Thyroid gland (tissue), 4 donors: ENCODE results near the gene SLC13A5. TPM values are rescaled to one million over a fixed set of nuclear protein-coding genes. Genes with fewer than 3 reads are reported as not detected.

Experiments
- DNase-seq, 2 donors: peaks; one replicate each; pipeline ENCODE4 v3.0.0-alpha.2; 2019
- H3K27ac ChIP-seq, 3 donors: fragments of 200-600 bp; sonication (generic); 1 replicate in 2 of 3; 2 replicates in 1 of 3; pipeline ENCODE4 v1.5.1; 2016 to 2019; ENCODE audit warnings: mild to moderate bottlenecking in 1 of 3, moderate library complexity in 1 of 3
- H3K27me3 ChIP-seq: fragments of 200-600 bp; sonication (generic); one replicate; pipeline ENCODE4 v1.5.1; 2019
- H3K36me3 ChIP-seq, 2 donors: fragments of 200-600 bp; sonication (generic); one replicate each; pipeline ENCODE4 v1.5.1; 2016 to 2019
- H3K4me1 ChIP-seq, 2 donors: fragments of 200-600 bp; sonication (generic); one replicate each; pipeline ENCODE4 v1.5.1; 2017 to 2019
- H3K4me3 ChIP-seq, 3 donors: fragments of 200-600 bp; sonication (generic); replicated peaks in 1 of 3; 1 replicate in 2 of 3; 2 replicates in 1 of 3; pipeline ENCODE4 v1.5.1; 2016; ENCODE audit warnings: mild to moderate bottlenecking in 1 of 3
- H3K9me3 ChIP-seq: fragments of 200-600 bp; sonication (generic); one replicate; pipeline ENCODE4 v1.5.1; 2017
- CTCF ChIP-seq, 6 experiments: fragments of 200-600 bp in 3 of 6; fragments of 450-650 bp in 3 of 6; sonication (generic) in 3 of 6; IDR thresholded peaks; one replicate each; pipeline ENCODE4 v1.5.1; 2016 to 2019; ENCODE audit warnings: antibody characterized with exemption in 6 of 6, mild to moderate bottlenecking in 2 of 6, inconsistent platforms in 1 of 6, moderate library complexity in 1 of 6
- POLR2A ChIP-seq, 2 donors: fragments of 450-650 bp; IDR thresholded peaks; one replicate each; pipeline ENCODE4 v1.6.1; 2017; ENCODE audit warnings: antibody characterized with exemption in 2 of 2, mild to moderate bottlenecking in 2 of 2, moderate library complexity in 1 of 2
- WGBS, 2 donors: methylation state at CpG; one replicate each; pipeline ENCODE4 v1.1.5; 2017; 5-methylcytosine and 5-hydroxymethylcytosine counted together
- intact Hi-C: fragments of 100-400 bp; cut with DNase I; formaldehyde crosslinking; loops from one replicate; pipeline ENCODE4 v1.15.1; 2023
- total RNA-seq, 4 donors: library from RNA; depleted of rRNA; stranded (reverse); fragments of >200 nt; gene quantifications; one replicate each; pipeline ENCODE4 v1.2.3, GENCODE V29; 2016

The SLC13A5 gene
- total RNA-seq, 4 donors from 2014 or later, result 0.27 to 0.63 TPM; not detected in 2

- Histone ChIP-seq H3K9me3 (no peaks in the 10 kb centered on the region), H3K36me3 (no peaks in the 10 kb centered on the region), H3K4me3 (no peak overlapping the region), H3K4me1 (no peaks in the 10 kb centered on the region), H3K27me3 (no peaks in the 10 kb centered on the region), H3K27ac (no peak overlapping the region)
- TF ChIP-seq CTCF (IDR thresholded peaks at IDR 0.05) (no peak), POLR2A (IDR thresholded peaks at IDR 0.05) (no peak)
- 68 to 72% methylated on average over 4 of the region's 4 CpGs for WGBS, 2 donors
- intact Hi-C loops, result no loop called here
- DNase-seq, result no peak
These were observed 32.0 kb downstream of the SLC13A5 start for GRCh38 chr17:6681176-6681575.

GRCh38 chr17:6679241-6679640 lies 33.9 kb downstream of the SLC13A5 start:
- 82 to 85% methylated on average over 6 of the region's 6 CpGs for WGBS, 2 donors
- no peaks in the 10 kb centered on the region for H3K27me3 ChIP-seq
- no peak overlapping the region for H3K27ac ChIP-seq
- no peaks in the 10 kb centered on the region for H3K36me3 ChIP-seq
- intact Hi-C loops, result no loop called here
- no peaks in the 10 kb centered on the region for H3K9me3 ChIP-seq
- H3K4me3 ChIP-seq, result no peak overlapping the region
- no peak for DNase-seq
- TF ChIP-seq POLR2A (IDR thresholded peaks at IDR 0.05) (no peak), CTCF (IDR thresholded peaks at IDR 0.05) (no peak)
- no peaks in the 10 kb centered on the region for H3K4me1 ChIP-seq

- Histone ChIP-seq H3K36me3 (no peaks in the 10 kb centered on the region), H3K4me1 (no peaks in the 10 kb centered on the region), H3K4me3 (no peak overlapping the region), H3K27me3 (no peaks in the 10 kb centered on the region), H3K27ac (no peak overlapping the region), H3K9me3 (no peaks in the 10 kb centered on the region)
- 65 to 68% methylated on average over 4 to 7 of the region's 7 CpGs for WGBS, 2 donors
- intact Hi-C loops, result no loop called here
- no peak for DNase-seq
- TF ChIP-seq CTCF (IDR thresholded peaks at IDR 0.05) (no peak), POLR2A (IDR thresholded peaks at IDR 0.05) (no peak)
These were observed 35.2 kb downstream of the SLC13A5 start for GRCh38 chr17:6677946-6678345.

- Histone ChIP-seq H3K27me3 (no peaks in the 10 kb centered on the region), H3K9me3 (no peaks in the 10 kb centered on the region), H3K4me3 (no peak overlapping the region), H3K27ac (no peak overlapping the region), H3K36me3 (no peaks in the 10 kb centered on the region), H3K4me1 (no peaks in the 10 kb centered on the region)
- DNase-seq, result no peak
- WGBS, 2 donors, result 54 to 62% methylated on average over 8 to 16 of the region's 16 CpGs
- intact Hi-C loops, result no loop called here
- no peak for TF ChIP-seq POLR2A (IDR thresholded peaks at IDR 0.05)
- no peak for TF ChIP-seq CTCF (IDR thresholded peaks at IDR 0.05)
These were observed 35.9 kb downstream of the SLC13A5 start for GRCh38 chr17:6677158-6677831.

GRCh38 chr17:6676802-6677157 lies 36.4 kb downstream of the SLC13A5 start:
- Histone ChIP-seq H3K27ac (no peak overlapping the region), H3K4me1 (no peaks in the 10 kb centered on the region), H3K9me3 (no peaks in the 10 kb centered on the region), H3K4me3 (no peak overlapping the region), H3K27me3 (no peaks in the 10 kb centered on the region), H3K36me3 (no peaks in the 10 kb centered on the region)
- intact Hi-C loops, result no loop called here
- DNase-seq, result no peak
- WGBS, 2 donors, result 65 to 68% methylated on average over 6 of the region's 6 CpGs
- TF ChIP-seq CTCF (IDR thresholded peaks at IDR 0.05) (no peak), POLR2A (IDR thresholded peaks at IDR 0.05) (no peak)
